ENCODE results near the gene G6PC2.

- TF ChIP-seq CTCF (IDR thresholded peaks at IDR 0.05): no peak
- no peak for TF ChIP-seq EZH2phosphoT487 (IDR thresholded peaks at IDR 0.05)
Measured at GRCh38 chr2:168929031-168929430, 27.9 kb downstream of the G6PC2 start.
